Lower leg skin (tissue), 4 donors: ENCODE data around the gene SEMA3C. TPM values are rescaled to one million over a fixed set of nuclear protein-coding genes. Genes with fewer than 3 reads are reported as not detected.

Source experiments
- DNase-seq, 2 donors: peaks; one replicate each; pipeline ENCODE4 v3.0.0-alpha.2; 2019; ENCODE audit warnings: low spot score in 2 of 2
- H3K4me3 ChIP-seq: fragments of 200-600 bp; sonication (generic); 2 replicates; pipeline ENCODE4 v1.5.1; 2017; ENCODE audit warnings: mild to moderate bottlenecking, low read depth; ENCODE audit not compliant: poor library complexity, severe bottlenecking
- POLR2A ChIP-seq, 2 donors: fragments of 450-650 bp; IDR thresholded peaks; one replicate each; pipeline ENCODE4 v1.6.1; 2016 to 2017; ENCODE audit warnings: antibody characterized with exemption in 2 of 2, mild to moderate bottlenecking in 1 of 2, moderate library complexity in 1 of 2
- WGBS, 2 donors: methylation state at CpG; one replicate each; pipeline ENCODE4 v1.1.5; 2018; 5-methylcytosine and 5-hydroxymethylcytosine counted together
- intact Hi-C: fragments of 100-400 bp; cut with DNase I; formaldehyde crosslinking; loops from one replicate; pipeline ENCODE4 v1.15.0; 2023; ENCODE audit warnings: low total_unique reads
- total RNA-seq, 4 donors: library from RNA; depleted of rRNA; stranded (reverse); fragments of >200 nt; gene quantifications; one replicate each; pipeline ENCODE4 v1.1.0, GENCODE V29; 2016
- TF ChIP-seq, protein P1 (sequence below), 3 donors: fragments of 450-650 bp; IDR thresholded peaks; one replicate each; pipeline ENCODE4 v1.5.1; 2016; ENCODE audit warnings: antibody characterized with exemption in 3 of 3, mild to moderate bottlenecking in 3 of 3, moderate library complexity in 2 of 3

The SEMA3C gene
- total RNA-seq, 4 donors from 2014 or later, result 53.0 to 96.6 (median 70.7) TPM

- H3K4me3 ChIP-seq, result no peak overlapping the region
- TF ChIP-seq POLR2A (IDR thresholded peaks at IDR 0.05), result no peak
- TF ChIP-seq, protein P1, sequence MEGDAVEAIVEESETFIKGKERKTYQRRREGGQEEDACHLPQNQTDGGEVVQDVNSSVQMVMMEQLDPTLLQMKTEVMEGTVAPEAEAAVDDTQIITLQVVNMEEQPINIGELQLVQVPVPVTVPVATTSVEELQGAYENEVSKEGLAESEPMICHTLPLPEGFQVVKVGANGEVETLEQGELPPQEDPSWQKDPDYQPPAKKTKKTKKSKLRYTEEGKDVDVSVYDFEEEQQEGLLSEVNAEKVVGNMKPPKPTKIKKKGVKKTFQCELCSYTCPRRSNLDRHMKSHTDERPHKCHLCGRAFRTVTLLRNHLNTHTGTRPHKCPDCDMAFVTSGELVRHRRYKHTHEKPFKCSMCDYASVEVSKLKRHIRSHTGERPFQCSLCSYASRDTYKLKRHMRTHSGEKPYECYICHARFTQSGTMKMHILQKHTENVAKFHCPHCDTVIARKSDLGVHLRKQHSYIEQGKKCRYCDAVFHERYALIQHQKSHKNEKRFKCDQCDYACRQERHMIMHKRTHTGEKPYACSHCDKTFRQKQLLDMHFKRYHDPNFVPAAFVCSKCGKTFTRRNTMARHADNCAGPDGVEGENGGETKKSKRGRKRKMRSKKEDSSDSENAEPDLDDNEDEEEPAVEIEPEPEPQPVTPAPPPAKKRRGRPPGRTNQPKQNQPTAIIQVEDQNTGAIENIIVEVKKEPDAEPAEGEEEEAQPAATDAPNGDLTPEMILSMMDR (IDR thresholded peaks at IDR 0.05), result no peak
- DNase-seq, result no peak
- 97 to 100% methylated on average over 1 of the region's 1 CpG for WGBS, 2 donors
- intact Hi-C loops, result no loop called here
Observed at GRCh38 chr7:80902019-80902418, 16.8 kb downstream of the SEMA3C start.

GRCh38 chr7:80900583-80901576 lies 18.0 kb downstream of the SEMA3C start:
- no peak for DNase-seq
- intact Hi-C loops, result no loop called here
- H3K4me3 ChIP-seq, result no peak overlapping the region
- 53 to 55% methylated on average over 4 of the region's 4 CpGs for WGBS, 2 donors
- TF ChIP-seq, protein P1 (IDR thresholded peaks at IDR 0.05), result no peak
- TF ChIP-seq POLR2A (IDR thresholded peaks at IDR 0.05), result no peak

- DNase-seq, result no peak
- no peak overlapping the region for H3K4me3 ChIP-seq
- intact Hi-C loops, result no loop called here
- TF ChIP-seq POLR2A (IDR thresholded peaks at IDR 0.05), result no peak
- TF ChIP-seq, protein P1 (IDR thresholded peaks at IDR 0.05), result no peak
- 87 to 88% methylated on average over 7 of the region's 7 CpGs for WGBS, 2 donors
Observed at GRCh38 chr7:80896906-80897598, 21.8 kb downstream of the SEMA3C start.

- intact Hi-C loops, result no loop called here
- TF ChIP-seq, protein P1 (IDR thresholded peaks at IDR 0.05), result no peak
- no peak for TF ChIP-seq POLR2A (IDR thresholded peaks at IDR 0.05)
- WGBS, 2 donors, result 87 to 90% methylated on average over 4 of the region's 4 CpGs
- no peak overlapping the region for H3K4me3 ChIP-seq
- no peak for DNase-seq
Observed at GRCh38 chr7:80895056-80895455, 23.8 kb downstream of the SEMA3C start.

- WGBS, 2 donors, result 95 to 97% methylated on average over 3 of the region's 3 CpGs
- no peak for TF ChIP-seq POLR2A (IDR thresholded peaks at IDR 0.05)
- TF ChIP-seq, protein P1 (IDR thresholded peaks at IDR 0.05), result no peak
- intact Hi-C loops, result no loop called here
- no peak for DNase-seq
- no peak overlapping the region for H3K4me3 ChIP-seq
Observed at GRCh38 chr7:80891259-80891544, 27.6 kb downstream of the SEMA3C start.
